Large intestine (tissue), 3 donors: Measurements from ENCODE around the gene FEN1. TPM values are rescaled to one million over a fixed set of nuclear protein-coding genes. Genes with fewer than 3 reads are reported as not detected.

ENCODE experiments used
- DNase-seq, 2 donors: peaks; one replicate each; pipeline versions ENCODE4 v3.0.0 to v3.0.0-alpha.2; 2013
- H3K27ac ChIP-seq: one replicate; pipeline ENCODE4 v1.5.1; 2013; ENCODE audit warnings: low read length
- H3K27me3 ChIP-seq: 2 replicates; pipeline ENCODE4 v1.6.1; 2013; ENCODE audit warnings: low read length; ENCODE audit not compliant: control insufficient read depth, insufficient read depth
- H3K36me3 ChIP-seq: 2 replicates; pipeline ENCODE4 v1.6.1; 2013; ENCODE audit warnings: low read length; ENCODE audit not compliant: control insufficient read depth, insufficient read depth
- H3K4me1 ChIP-seq: one replicate; pipeline ENCODE4 v1.6.1; 2013; ENCODE audit warnings: low read length; ENCODE audit not compliant: control insufficient read depth, insufficient read depth
- H3K4me3 ChIP-seq: one replicate; pipeline ENCODE4 v1.5.1; 2013; ENCODE audit warnings: low read length
- H3K9me3 ChIP-seq: one replicate; pipeline ENCODE4 v1.6.1; 2013; ENCODE audit warnings: mild to moderate bottlenecking, low read depth, low read length, moderate library complexity; ENCODE audit not compliant: control insufficient read depth
- WGBS: methylation state at CpG from one replicate; pipeline ENCODE4 v1.1.5; 2013; ENCODE audit warnings: low lambda C conversion rate; ENCODE audit not compliant: insufficient coverage; 5-methylcytosine and 5-hydroxymethylcytosine counted together
- polyA plus RNA-seq: library from polyadenylated mRNA; unstranded; fragments of 120-200 nt; gene quantifications from one replicate; pipeline ENCODE4 v1.2.1, GENCODE V29; 2013

Gene FEN1
- polyA plus RNA-seq, 1 donor, result 21.5 TPM

DNA sequence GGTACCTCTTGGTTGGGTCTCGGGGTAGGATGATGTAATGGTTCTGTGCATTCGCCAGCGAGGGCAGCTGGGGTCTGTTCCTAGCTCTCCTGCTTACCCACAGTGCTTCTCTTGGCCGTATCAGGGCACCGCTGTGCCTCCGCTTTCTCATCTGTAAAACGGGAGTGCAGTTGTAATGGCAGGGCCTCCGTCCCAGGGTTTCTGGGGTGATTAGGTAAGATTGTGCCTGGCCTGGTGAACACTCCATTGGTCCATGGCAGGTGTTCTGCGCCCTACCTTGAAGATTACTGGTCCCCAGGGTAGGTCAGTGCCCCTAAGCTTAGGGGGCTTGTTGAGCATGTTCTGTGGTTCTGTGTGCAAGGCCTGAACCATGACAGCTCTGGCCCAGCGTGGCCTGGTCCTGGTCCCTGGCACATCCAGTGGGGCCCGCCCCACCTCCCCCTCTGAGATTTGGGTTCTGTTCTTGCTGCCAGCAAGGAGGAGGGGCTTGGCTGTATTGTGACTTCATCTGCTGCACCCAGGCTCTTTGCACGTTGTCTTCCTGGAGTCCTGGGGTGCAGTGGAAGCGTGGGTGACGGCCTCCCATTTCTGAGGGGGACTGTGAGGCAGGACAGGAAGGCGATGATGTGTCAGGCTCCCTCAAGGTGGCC lies 35.4 kb upstream of the FEN1 start:
- H3K4me1 ChIP-seq, result peaks cover 54% of the 10 kb centered on the region
- no CpG with 5 or more reads among the region's 15 CpGs for WGBS
- peak overlapping the region; percentile 5 for H3K4me3 ChIP-seq
- H3K9me3 ChIP-seq, result peaks cover 3% of the 10 kb centered on the region
- peak in 1 of 2 donors; percentile 39 for DNase-seq
- H3K27ac ChIP-seq, result peak overlapping the region; percentile 82
- H3K27me3 ChIP-seq, result no peaks in the 10 kb centered on the region
- H3K36me3 ChIP-seq, result peaks cover 3% of the 10 kb centered on the region

DNA sequence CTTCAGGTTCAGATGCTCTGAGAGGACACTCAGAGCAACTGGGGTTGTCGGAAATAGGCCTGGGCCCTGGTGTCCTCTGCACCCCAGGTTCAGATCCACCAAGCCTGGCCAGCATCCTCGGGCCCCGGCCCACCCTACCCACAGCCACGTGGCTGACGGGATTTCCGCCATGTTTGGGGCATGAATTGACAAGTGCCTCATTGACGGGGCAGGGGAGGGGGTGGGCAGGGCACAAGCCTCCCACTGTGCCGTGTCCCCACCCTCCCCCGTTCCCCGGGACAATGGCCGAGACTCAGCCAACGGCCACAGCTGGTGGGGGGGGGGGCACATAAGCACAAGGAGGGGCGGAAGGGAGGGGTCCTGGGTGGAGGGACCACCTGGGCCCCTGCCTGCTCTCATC lies 31.8 kb upstream of the FEN1 start:
- H3K4me1 ChIP-seq, result peaks cover 48% of the 10 kb centered on the region
- no CpG with 5 or more reads among the region's 13 CpGs for WGBS

DNA sequence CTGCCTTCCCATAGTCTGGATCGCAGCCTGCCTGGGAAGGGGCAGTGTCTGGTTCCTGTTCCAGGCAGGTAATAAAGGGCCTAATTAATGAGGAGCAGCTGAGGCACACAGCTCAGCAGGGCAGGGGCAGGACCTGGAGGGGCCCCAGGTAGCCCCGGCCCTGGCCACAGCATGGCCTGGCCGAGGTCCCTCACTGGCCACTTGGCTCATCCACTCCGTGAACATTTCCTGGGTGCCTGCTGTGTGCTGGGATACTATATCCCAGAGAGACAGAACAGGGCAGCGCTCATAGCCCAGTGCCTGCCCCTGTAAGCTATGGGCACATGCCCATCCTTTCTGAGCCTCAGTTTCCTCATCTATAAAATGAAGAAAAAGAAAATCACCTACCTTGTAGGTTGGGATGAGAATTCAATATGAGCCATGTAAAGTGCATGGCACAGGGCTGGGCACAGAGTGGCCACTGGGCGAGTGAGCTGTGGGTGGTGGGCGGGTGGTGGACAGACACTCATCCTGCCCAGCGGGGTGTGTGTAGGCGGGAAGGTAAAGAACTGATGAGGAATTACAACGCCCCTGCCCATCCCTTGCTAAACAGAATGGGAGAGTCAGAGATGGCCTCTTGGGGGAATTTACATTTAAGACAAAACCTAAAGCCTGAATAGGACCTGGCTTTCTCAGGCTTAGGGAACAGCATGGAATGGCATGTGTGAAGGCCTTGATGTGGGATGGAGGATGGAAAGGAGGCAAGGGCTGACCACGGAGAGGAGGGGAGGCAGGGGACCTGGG lies 31.1 kb upstream of the FEN1 start:
- peaks cover 3% of the 10 kb centered on the region for H3K36me3 ChIP-seq
- peaks cover 4% of the 10 kb centered on the region for H3K9me3 ChIP-seq
- no peaks in the 10 kb centered on the region for H3K27me3 ChIP-seq
- no CpG with 5 or more reads among the region's 11 CpGs for WGBS
- peaks cover 46% of the 10 kb centered on the region for H3K4me1 ChIP-seq
- no peak overlapping the region for H3K4me3 ChIP-seq
- H3K27ac ChIP-seq, result no peak overlapping the region
- DNase-seq, result no peak

More for the DNA sequence above, 31.8 kb upstream of the FEN1 start:
- Histone ChIP-seq H3K27ac (no peak overlapping the region), H3K27me3 (no peaks in the 10 kb centered on the region), H3K36me3 (peaks cover 3% of the 10 kb centered on the region), H3K9me3 (peaks cover 4% of the 10 kb centered on the region), H3K4me3 (no peak overlapping the region)
- DNase-seq, result no peak

DNA sequence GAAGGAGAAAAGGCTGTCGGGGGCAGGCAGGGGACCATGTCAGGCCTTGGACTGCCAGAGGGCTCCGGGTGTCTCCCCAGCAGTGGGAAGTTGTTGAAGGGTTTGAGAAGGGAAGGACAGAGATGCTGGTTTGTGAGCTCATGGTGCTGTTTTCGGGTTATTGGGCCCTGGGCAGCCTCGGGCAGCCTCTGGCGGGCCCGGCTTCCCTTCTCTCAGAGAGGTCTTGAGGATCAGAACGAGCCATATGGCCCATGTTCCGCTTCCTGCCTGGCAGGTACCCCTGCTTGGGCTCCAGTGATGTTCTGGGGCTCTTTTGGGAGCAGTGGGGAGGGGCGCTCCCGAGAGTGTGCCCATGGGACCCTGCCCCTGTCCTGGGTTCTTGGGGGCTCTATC lies 30.5 kb upstream of the FEN1 start:
- Histone ChIP-seq H3K27ac (no peak overlapping the region), H3K36me3 (peaks cover 3% of the 10 kb centered on the region), H3K27me3 (no peaks in the 10 kb centered on the region), H3K4me1 (peaks cover 47% of the 10 kb centered on the region), H3K4me3 (no peak overlapping the region), H3K9me3 (peaks cover 4% of the 10 kb centered on the region)
- WGBS, result no CpG with 5 or more reads among the region's 10 CpGs
- no peak for DNase-seq

DNA sequence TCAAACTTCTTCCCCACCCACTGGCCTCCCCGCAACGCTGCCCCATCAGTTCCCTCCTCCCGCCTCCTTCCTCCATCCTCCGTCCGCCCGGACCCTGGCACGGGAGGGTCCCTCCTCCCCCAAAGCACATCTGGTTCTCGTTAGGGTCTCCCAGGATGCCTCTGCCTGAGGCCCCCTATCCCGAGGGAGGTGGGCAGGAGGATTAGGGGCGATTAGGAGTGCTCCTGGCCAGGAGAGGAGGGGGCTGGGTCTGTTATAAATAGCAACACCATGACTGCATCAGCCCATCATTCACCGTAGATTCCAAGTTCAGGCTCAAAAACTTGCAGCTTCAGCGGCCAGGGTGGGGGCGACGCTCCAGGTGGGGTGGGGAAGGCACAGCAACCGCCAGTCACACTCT lies 29.9 kb upstream of the FEN1 start:
- Histone ChIP-seq H3K4me3 (no peak overlapping the region), H3K4me1 (peaks cover 42% of the 10 kb centered on the region), H3K27me3 (no peaks in the 10 kb centered on the region), H3K9me3 (peaks cover 4% of the 10 kb centered on the region), H3K27ac (no peak overlapping the region), H3K36me3 (peaks cover 3% of the 10 kb centered on the region)
- no CpG with 5 or more reads among the region's 15 CpGs for WGBS
- no peak for DNase-seq

DNA sequence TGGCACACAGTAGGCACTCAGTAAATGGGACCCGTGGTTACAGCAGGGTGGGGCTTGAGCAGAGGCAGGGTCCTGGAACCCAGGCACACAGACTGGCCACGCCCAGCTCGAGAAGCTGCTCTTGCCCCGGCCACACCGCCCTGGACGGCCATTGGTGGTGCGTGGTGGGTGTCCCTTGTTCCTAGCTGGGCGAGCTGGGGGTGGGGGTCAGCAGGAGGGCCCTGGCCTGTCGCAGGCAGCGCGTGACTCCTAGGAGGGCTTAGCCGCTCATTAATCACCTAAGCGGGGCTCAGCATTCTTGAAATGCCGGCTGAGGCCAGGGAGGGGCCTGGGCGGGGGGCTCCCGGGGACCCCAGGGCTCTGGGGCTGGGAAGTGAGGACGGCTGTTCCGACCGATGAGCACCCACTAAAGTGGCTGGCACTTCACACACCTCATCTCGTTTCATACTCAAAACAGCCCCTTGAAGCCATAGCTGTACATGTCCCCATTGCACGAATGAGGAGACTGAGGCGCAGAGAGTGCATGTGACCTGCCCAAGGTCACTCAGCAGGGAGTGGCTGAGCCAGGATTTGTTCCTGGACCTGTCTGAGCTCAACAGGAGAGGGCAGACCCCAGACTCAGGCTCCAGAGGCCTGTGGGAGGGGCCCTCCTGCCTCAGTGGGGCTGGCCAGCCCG lies 28.6 kb upstream of the FEN1 start:
- Histone ChIP-seq H3K27me3 (no peaks in the 10 kb centered on the region), H3K9me3 (peaks cover 4% of the 10 kb centered on the region), H3K27ac (no peak overlapping the region), H3K4me3 (no peak overlapping the region), H3K4me1 (peaks cover 42% of the 10 kb centered on the region), H3K36me3 (peaks cover 3% of the 10 kb centered on the region)
- DNase-seq, result no peak
- WGBS, result no CpG with 5 or more reads among the region's 23 CpGs

DNA sequence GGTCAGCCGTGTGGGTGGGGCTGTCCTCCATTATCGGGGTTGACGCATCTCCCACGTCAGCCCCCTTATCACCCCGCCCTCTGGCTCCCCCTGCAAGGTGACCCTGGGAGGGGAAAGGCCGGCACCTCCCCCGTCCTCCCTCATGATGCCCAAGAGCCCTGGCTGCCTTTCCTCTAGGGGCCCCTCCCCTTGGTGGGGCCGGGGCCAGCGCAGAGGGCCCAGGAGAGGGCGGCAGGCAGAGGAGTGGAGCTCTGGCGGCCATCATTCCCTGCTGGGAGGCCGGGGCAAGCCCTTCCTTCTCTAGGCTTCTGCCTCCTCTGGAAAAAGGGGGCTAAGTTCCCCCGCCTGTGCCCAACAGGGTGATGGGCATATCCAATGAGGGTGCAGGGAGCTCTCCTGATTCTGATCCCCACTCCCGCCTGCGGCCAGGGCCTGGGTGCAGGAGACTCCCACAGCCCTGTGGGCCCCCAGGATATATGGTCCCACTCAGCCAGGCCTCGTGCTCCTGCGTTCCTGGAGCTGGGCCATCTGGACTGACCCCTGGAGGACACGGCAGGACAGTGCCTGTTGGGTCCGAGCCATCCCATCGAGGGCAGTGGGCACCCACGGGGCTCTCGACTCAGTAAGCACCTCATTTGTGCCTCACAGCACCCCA lies 28.0 kb upstream of the FEN1 start:
- peak overlapping the region; percentile 25 for H3K27ac ChIP-seq
- H3K27me3 ChIP-seq, result no peaks in the 10 kb centered on the region
- no peak overlapping the region for H3K4me3 ChIP-seq
- peak; percentile 51 to 75 for DNase-seq
- peaks cover 48% of the 10 kb centered on the region for H3K4me1 ChIP-seq
- WGBS, result no CpG with 5 or more reads among the region's 22 CpGs
- H3K9me3 ChIP-seq, result peaks cover 4% of the 10 kb centered on the region
- H3K36me3 ChIP-seq, result peaks cover 3% of the 10 kb centered on the region

DNA sequence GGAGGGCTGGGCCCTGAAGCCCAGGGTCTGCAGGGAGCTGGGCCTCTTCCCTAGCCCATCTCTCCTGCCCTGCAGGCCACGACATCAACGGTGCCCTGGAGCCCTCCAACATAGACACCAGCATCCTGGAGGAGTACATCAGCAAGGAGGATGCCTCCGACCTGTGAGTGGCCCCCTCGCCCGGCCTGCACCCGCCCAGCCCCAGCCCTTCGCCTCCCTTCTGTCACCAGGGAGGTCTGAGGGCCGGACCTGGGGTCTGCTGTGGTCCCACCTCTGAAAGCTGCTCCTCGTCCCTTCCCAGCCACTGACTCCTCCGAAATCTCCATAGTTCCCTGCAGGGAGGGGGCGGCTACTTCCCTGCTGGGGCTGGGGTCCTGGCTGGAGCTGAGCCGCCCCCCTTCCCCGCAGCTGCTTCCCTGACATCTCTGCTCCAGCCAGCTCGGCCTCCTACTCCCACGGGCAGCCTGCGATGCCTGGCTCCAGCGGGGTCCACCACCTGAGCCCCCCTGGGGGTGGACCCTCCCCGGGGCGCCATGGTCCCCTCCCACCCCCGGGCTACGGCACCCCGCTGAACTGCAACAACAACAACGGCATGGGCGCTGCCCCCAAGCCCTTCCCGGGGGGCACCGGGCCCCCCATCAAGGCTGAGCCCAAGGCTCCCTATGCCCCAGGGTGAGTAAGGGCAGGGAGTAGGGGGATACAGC lies 27.0 kb upstream of the FEN1 start:
- Histone ChIP-seq H3K9me3 (peaks cover 4% of the 10 kb centered on the region), H3K4me1 (peaks cover 51% of the 10 kb centered on the region), H3K4me3 (no peak overlapping the region), H3K27ac (no peak overlapping the region), H3K36me3 (peaks cover 3% of the 10 kb centered on the region), H3K27me3 (no peaks in the 10 kb centered on the region)
- no CpG with 5 or more reads among the region's 26 CpGs for WGBS
- no peak for DNase-seq

DNA sequence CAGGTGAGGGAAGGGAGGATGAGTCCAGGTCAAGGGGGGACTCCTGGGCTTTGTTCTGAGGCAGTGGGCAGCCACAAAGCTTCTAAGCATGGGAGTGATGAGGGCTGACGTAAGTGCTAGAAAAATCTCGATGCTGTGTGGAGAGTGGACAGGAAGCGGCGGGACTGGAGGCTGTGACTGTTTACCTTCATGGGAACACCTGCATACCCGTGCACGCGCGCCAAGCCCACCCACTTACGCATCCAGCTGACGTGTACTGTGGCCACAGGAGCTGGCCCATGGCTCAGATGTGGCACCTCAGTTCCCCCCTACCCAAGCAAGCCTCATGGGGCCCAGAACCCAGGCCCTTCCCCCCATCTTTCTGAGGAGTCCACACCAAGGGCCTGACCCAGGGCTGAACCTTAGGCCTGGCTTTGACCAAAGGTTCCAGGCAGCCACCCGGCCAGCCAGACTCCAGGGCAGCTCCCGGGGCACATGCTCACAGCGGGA lies 26.3 kb upstream of the FEN1 start:
- peaks cover 5% of the 10 kb centered on the region for H3K36me3 ChIP-seq
- H3K9me3 ChIP-seq, result peaks cover 4% of the 10 kb centered on the region
- no peaks in the 10 kb centered on the region for H3K27me3 ChIP-seq
- no peak overlapping the region for H3K4me3 ChIP-seq
- DNase-seq, result no peak
- H3K4me1 ChIP-seq, result peaks cover 51% of the 10 kb centered on the region
- WGBS, result no CpG with 5 or more reads among the region's 13 CpGs
- H3K27ac ChIP-seq, result no peak overlapping the region
